Trophoblast cell (in vitro differentiated cells and primary cell): ENCODE results near the gene RBM11.

Experiments
- DNase-seq, 2 donors: peaks; one replicate each; pipeline ENCODE4 v3.0.0-alpha.2; 2016
- H2AFZ ChIP-seq: 2 replicates; pipeline ENCODE4 v1.6.1; 2013; ENCODE audit warnings: low read length, moderate library complexity, mild to moderate bottlenecking; ENCODE audit not compliant: insufficient read depth, poor library complexity
- H2AK5ac ChIP-seq: 2 replicates; pipeline ENCODE4 v1.6.1; 2013; ENCODE audit warnings: mild to moderate bottlenecking, low read length
- H2BK120ac ChIP-seq: 2 replicates; pipeline ENCODE4 v1.6.1; 2013; ENCODE audit warnings: low read length, mild to moderate bottlenecking, moderate library complexity; ENCODE audit not compliant: insufficient read depth, poor library complexity
- H2BK12ac ChIP-seq: 2 replicates; pipeline ENCODE4 v1.6.1; 2013; ENCODE audit warnings: mild to moderate bottlenecking, low read length, moderate library complexity
- H2BK5ac ChIP-seq: 2 replicates; pipeline ENCODE4 v1.6.1; 2013; ENCODE audit warnings: low read length, low read depth, moderate library complexity, mild to moderate bottlenecking; ENCODE audit not compliant: poor library complexity
- H3K14ac ChIP-seq: 2 replicates; pipeline ENCODE4 v1.6.1; 2013; ENCODE audit warnings: mild to moderate bottlenecking, low read length
- H3K18ac ChIP-seq: 2 replicates; pipeline ENCODE4 v1.6.1; 2013; ENCODE audit warnings: mild to moderate bottlenecking, low read length
- H3K23ac ChIP-seq: 2 replicates; pipeline ENCODE4 v1.6.1; 2013; ENCODE audit warnings: low read length
- H3K27ac ChIP-seq: 2 replicates; pipeline ENCODE4 v1.5.1; 2013; ENCODE audit warnings: low read depth, mild to moderate bottlenecking, inconsistent platforms, low read length, moderate library complexity
- H3K27me3 ChIP-seq: 2 replicates; pipeline ENCODE4 v1.6.1; 2013; ENCODE audit warnings: inconsistent platforms, mild to moderate bottlenecking, low read length, moderate library complexity; ENCODE audit not compliant: insufficient read depth
- H3K36me3 ChIP-seq, 2 experiments: 1 replicate in 1 of 2; 2 replicates in 1 of 2; pipeline ENCODE4 v1.6.1; 2013; ENCODE audit warnings: low read length in 2 of 2, mild to moderate bottlenecking in 2 of 2, moderate library complexity in 1 of 2; ENCODE audit not compliant: insufficient read depth in 2 of 2, control insufficient read depth in 1 of 2
- H3K4ac ChIP-seq: 2 replicates; pipeline ENCODE4 v1.6.1; 2013; ENCODE audit warnings: low read depth, mild to moderate bottlenecking, low read length, moderate library complexity
- H3K4me1 ChIP-seq, 2 experiments: 1 replicate in 1 of 2; 2 replicates in 1 of 2; pipeline ENCODE4 v1.6.1; 2013; ENCODE audit warnings: low read length in 2 of 2, mild to moderate bottlenecking in 2 of 2, moderate library complexity in 1 of 2; ENCODE audit not compliant: insufficient read depth in 2 of 2, control insufficient read depth in 1 of 2
- H3K4me2 ChIP-seq: 2 replicates; pipeline ENCODE4 v1.6.1; 2013; ENCODE audit warnings: inconsistent platforms, mild to moderate bottlenecking, low read length, moderate library complexity
- H3K4me3 ChIP-seq: 2 replicates; pipeline ENCODE4 v1.5.1; 2013; ENCODE audit warnings: mild to moderate bottlenecking, low read depth, low read length, inconsistent platforms
- H3K79me1 ChIP-seq: one replicate; pipeline ENCODE4 v1.6.1; 2013; ENCODE audit warnings: low read length
- H3K79me2 ChIP-seq: 2 replicates; pipeline ENCODE4 v1.6.1; 2013; ENCODE audit warnings: low read length, mild to moderate bottlenecking; ENCODE audit not compliant: control insufficient read depth, insufficient read depth, poor library complexity
- H3K9ac ChIP-seq: 2 replicates; pipeline ENCODE4 v1.6.1; 2013; ENCODE audit warnings: mild to moderate bottlenecking, low read length
- H3K9me3 ChIP-seq: 2 replicates; pipeline ENCODE4 v1.6.1; 2013; ENCODE audit warnings: low read depth, mild to moderate bottlenecking, control low read depth, inconsistent platforms, low read length; ENCODE audit not compliant: insufficient read depth
- H4K12ac ChIP-seq: 2 replicates; pipeline ENCODE4 v1.6.1; 2013; ENCODE audit warnings: low read depth, mild to moderate bottlenecking, low read length, moderate library complexity
- H4K8ac ChIP-seq: 2 replicates; pipeline ENCODE4 v1.6.1; 2013; ENCODE audit warnings: low read depth, mild to moderate bottlenecking, low read length, moderate library complexity
- H4K91ac ChIP-seq: one replicate; pipeline ENCODE4 v1.6.1; 2013; ENCODE audit warnings: low read depth, mild to moderate bottlenecking, low read length, moderate library complexity
- WGBS: extraction: QIAGEN DNeasy Blood & Tissue Kit; methylation state at CpG from one replicate; pipeline ENCODE4 v1.1.7; 2013; ENCODE audit warnings: missing lambda C conversion rate; ENCODE audit not compliant: insufficient read length, insufficient coverage; ENCODE audit errors: extremely low coverage; 5-methylcytosine and 5-hydroxymethylcytosine counted together

Gene RBM11

DNA sequence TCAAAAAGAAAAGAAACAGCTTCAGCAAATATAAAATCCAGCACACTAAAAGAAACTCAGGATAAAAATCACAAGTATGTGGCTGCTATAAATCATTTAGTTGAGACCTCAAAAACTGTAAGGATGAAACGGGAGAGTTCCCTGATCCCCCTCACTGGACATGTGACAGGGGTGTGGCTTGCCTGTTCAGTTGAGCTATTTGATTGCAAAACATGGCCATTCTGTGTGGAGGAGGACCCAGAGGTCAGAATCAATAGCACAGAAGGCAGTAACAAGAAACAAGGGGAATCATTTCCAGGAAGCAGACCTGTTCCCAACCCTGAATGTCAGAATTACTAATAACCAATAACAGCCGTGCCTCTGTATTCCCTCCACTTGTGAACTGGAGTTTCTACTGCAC, 27.9 kb downstream of the RBM11 start:
- Histone ChIP-seq H4K8ac (no peak overlapping the region), H3K27me3 (no peaks in the 10 kb centered on the region), H3K36me3 (no peaks in the 10 kb centered on the region), H2BK5ac (no peak overlapping the region), H3K4ac (no peak overlapping the region), H3K4me1 (peaks cover 0 to 2% of the 10 kb centered on the region in 2 experiments), H3K27ac (no peak overlapping the region), H3K4me2 (no peak overlapping the region), H4K12ac (no peak overlapping the region), H3K18ac (no peak overlapping the region), H4K91ac (no peak overlapping the region), H3K23ac (no peak overlapping the region), H3K79me2 (no peaks in the 10 kb centered on the region), H2AK5ac (no peak overlapping the region), H2AFZ (no peak overlapping the region), H2BK120ac (no peak overlapping the region), H3K9ac (no peak overlapping the region), H3K79me1 (no peaks in the 10 kb centered on the region), H3K9me3 (no peaks in the 10 kb centered on the region), H2BK12ac (no peak overlapping the region), H3K14ac (no peak overlapping the region), H3K4me3 (no peak overlapping the region)
- WGBS: no CpG with 5 or more reads among the region's 2 CpGs
- DNase-seq: no peak

DNA sequence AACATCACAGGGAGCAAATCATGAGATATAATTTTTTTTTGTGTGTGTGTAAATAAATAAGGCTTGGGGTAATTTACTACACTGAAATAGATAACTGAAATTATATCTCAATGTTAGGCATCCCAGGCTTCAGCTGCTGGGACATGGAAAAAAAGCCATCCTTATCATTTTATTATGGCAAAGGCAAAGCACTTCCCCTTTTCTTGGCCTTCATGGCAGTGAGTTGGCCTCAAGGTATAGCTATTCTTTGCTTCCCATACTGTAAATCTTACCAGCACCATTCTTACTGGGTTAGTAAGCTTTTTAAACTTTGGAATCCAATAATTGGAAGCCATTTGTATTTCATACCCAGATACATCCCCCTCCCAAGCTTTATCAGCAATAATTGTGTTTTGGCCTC, 29.0 kb downstream of the RBM11 start:
- no peak overlapping the region for H3K27ac ChIP-seq
- H4K8ac ChIP-seq: no peak overlapping the region
- H3K14ac ChIP-seq: no peak overlapping the region
- no peak overlapping the region for H3K4me2 ChIP-seq
- no peak overlapping the region for H2BK5ac ChIP-seq
- H2AK5ac ChIP-seq: no peak overlapping the region
- H3K4ac ChIP-seq: no peak overlapping the region
- H3K9ac ChIP-seq: no peak overlapping the region
- H3K4me1 ChIP-seq: peaks cover 0 to 2% of the 10 kb centered on the region in 2 experiments
- no peaks in the 10 kb centered on the region for H3K79me2 ChIP-seq
- H3K27me3 ChIP-seq: no peaks in the 10 kb centered on the region
- no peaks in the 10 kb centered on the region for H3K36me3 ChIP-seq
- H3K18ac ChIP-seq: no peak overlapping the region
- H2AFZ ChIP-seq: no peak overlapping the region
- no peak for DNase-seq
- no peaks in the 10 kb centered on the region for H3K79me1 ChIP-seq
- H4K12ac ChIP-seq: no peak overlapping the region
- H4K91ac ChIP-seq: no peak overlapping the region
- no peak overlapping the region for H2BK12ac ChIP-seq
- no peaks in the 10 kb centered on the region for H3K9me3 ChIP-seq
- H3K23ac ChIP-seq: no peak overlapping the region
- no peak overlapping the region for H3K4me3 ChIP-seq
- no peak overlapping the region for H2BK120ac ChIP-seq

DNA sequence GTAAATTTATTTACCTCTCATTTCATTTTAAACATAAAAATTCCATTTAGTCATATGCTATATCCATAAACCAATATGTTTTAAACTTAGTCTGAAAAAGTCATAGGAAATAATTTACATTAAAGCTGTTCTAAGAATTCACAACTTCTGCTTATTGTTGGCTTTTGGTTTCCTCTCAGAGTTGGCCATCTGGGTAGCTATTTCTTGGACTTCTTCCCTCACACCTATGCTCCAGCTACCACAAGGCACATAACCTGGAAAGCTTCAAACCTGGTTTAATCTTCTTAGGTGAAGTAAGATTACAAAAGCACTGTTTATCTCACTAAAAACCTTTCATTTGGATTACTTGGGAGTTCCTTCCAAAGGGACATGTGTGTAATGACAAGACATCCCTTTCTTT, 29.8 kb downstream of the RBM11 start:
- H3K79me1 ChIP-seq: no peaks in the 10 kb centered on the region
- no peak overlapping the region for H2BK5ac ChIP-seq
- no peak overlapping the region for H2AK5ac ChIP-seq
- no peaks in the 10 kb centered on the region for H3K79me2 ChIP-seq
- H3K9me3 ChIP-seq: no peaks in the 10 kb centered on the region
- no peak overlapping the region for H2BK120ac ChIP-seq
- H3K18ac ChIP-seq: no peak overlapping the region
- no peaks in the 10 kb centered on the region for H3K36me3 ChIP-seq
- no peak for DNase-seq
- no peaks in the 10 kb centered on the region for H3K27me3 ChIP-seq
- H3K4me3 ChIP-seq: no peak overlapping the region
- no peak overlapping the region for H3K14ac ChIP-seq
- H4K91ac ChIP-seq: no peak overlapping the region
- no peak overlapping the region for H3K4ac ChIP-seq
- no peak overlapping the region for H3K4me2 ChIP-seq
- no peak overlapping the region for H3K23ac ChIP-seq
- H4K8ac ChIP-seq: no peak overlapping the region
- no peak overlapping the region for H4K12ac ChIP-seq
- no peak overlapping the region for H2AFZ ChIP-seq
- no peak overlapping the region for H3K27ac ChIP-seq
- no peak overlapping the region for H2BK12ac ChIP-seq
- H3K9ac ChIP-seq: no peak overlapping the region
- peaks cover 0 to 2% of the 10 kb centered on the region in 2 experiments for H3K4me1 ChIP-seq

DNA sequence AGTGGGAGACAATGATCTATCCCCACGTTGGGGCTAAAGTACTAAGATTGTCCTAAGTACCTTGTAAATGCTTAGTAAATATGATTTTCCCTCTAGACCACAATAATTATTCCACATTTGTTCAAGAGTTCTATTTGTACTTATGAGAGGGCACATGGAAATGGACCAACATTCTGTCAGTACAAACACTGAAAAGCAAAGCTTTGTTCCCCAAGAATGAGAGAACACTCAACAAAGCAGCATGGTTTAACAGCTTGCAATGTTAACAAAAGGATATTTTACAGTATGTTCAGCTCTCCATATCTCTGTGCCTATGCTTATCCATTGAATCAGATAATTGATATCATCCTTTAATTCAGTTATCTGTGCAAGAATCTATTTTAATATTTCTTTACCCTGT, 35.4 kb downstream of the RBM11 start:
- Histone ChIP-seq H4K12ac (no peak overlapping the region), H3K4me2 (no peak overlapping the region), H3K23ac (no peak overlapping the region), H3K4me1 (no peaks in the 10 kb centered on the region), H3K18ac (no peak overlapping the region), H4K91ac (no peak overlapping the region), H3K14ac (no peak overlapping the region), H3K4ac (no peak overlapping the region), H2AFZ (no peak overlapping the region), H3K36me3 (no peaks in the 10 kb centered on the region), H2BK5ac (no peak overlapping the region), H2BK12ac (no peak overlapping the region), H3K79me1 (no peaks in the 10 kb centered on the region), H3K9me3 (no peaks in the 10 kb centered on the region), H3K27me3 (no peaks in the 10 kb centered on the region), H3K27ac (no peak overlapping the region), H4K8ac (no peak overlapping the region), H3K9ac (no peak overlapping the region), H3K4me3 (no peak overlapping the region), H3K79me2 (no peaks in the 10 kb centered on the region), H2AK5ac (no peak overlapping the region), H2BK120ac (no peak overlapping the region)
- no CpG with 5 or more reads among the region's 1 CpG for WGBS
- no peak for DNase-seq

DNA sequence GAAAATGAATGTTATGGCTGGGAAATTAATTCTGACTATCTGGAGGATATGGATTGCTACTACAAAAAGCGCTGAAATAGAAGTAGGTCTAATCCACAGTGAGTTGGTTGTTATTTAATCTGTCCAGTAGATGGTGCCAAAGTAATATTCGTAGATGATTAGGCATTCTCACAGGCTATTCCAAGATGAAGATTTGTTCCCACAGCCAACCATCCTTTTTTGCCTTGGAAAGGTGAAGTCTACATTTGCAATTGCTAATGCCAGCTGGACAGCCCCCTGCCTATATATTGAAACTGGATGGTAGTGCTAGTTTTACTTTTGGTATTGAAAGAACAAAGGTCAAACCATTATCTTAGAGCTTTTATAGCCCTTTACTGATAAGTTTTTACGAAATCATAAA, 43.8 kb downstream of the RBM11 start:
- Histone ChIP-seq H3K4me1 (no peaks in the 10 kb centered on the region), H4K12ac (no peak overlapping the region), H3K4me3 (no peak overlapping the region), H3K36me3 (no peaks in the 10 kb centered on the region), H3K79me2 (no peaks in the 10 kb centered on the region), H3K9ac (no peak overlapping the region), H3K23ac (no peak overlapping the region), H2BK5ac (no peak overlapping the region), H3K4ac (no peak overlapping the region), H3K27me3 (no peaks in the 10 kb centered on the region), H2BK12ac (no peak overlapping the region), H3K79me1 (no peaks in the 10 kb centered on the region), H3K27ac (no peak overlapping the region), H4K91ac (no peak overlapping the region), H3K4me2 (no peak overlapping the region), H3K9me3 (no peaks in the 10 kb centered on the region), H3K18ac (no peak overlapping the region), H4K8ac (no peak overlapping the region), H2AK5ac (no peak overlapping the region), H2BK120ac (no peak overlapping the region), H3K14ac (no peak overlapping the region), H2AFZ (no peak overlapping the region)
- no CpG with 5 or more reads among the region's 3 CpGs for WGBS
- peak; percentile 14 to 78 for DNase-seq
